ENCODE data around the gene YPEL5.

The YPEL5 gene

GRCh38 chr2:30192314-30192713, 45.5 kb downstream of the YPEL5 start:
- Histone ChIP-seq H3K4me3 (ENCODE audit: insufficient read depth, low read length, poor library complexity, severe bottlenecking) (no peak overlapping the region), H3K79me2 (ENCODE audit: insufficient read depth, low read length) (no peaks in the 10 kb centered on the region)

GRCh38 chr2:30193104-30193681, 46.4 kb downstream of the YPEL5 start:
- no peak overlapping the region for H2AFZ ChIP-seq (ENCODE audit: low read depth, low read length, severe bottlenecking)
- H3K36me3 ChIP-seq (ENCODE audit: low read length), result no peaks in the 10 kb centered on the region
- no peaks in the 10 kb centered on the region for H3K9me2 ChIP-seq (replicated peaks; ENCODE audit: insufficient read depth, low read length)

More at GRCh38 chr2:30192314-30192713, 45.5 kb downstream of the YPEL5 start:
- H3K9me3 ChIP-seq (ENCODE audit: insufficient read depth, low read length), result no peaks in the 10 kb centered on the region
- no peaks in the 10 kb centered on the region for H3K9me2 ChIP-seq (replicated peaks; ENCODE audit: insufficient read depth, low read length)
- no peak overlapping the region for H2AFZ ChIP-seq (ENCODE audit: low read depth, low read length, severe bottlenecking)
- H3K36me3 ChIP-seq (ENCODE audit: low read length), result no peaks in the 10 kb centered on the region
- TF ChIP-seq EZH2phosphoT487 (conservative IDR thresholded peaks at IDR 0.05; ENCODE audit: low read length) (no peak), CTCF (IDR thresholded peaks at IDR 0.05; ENCODE audit: insufficient read depth, low read length, poor library complexity, severe bottlenecking) (no peak)
- H3K27me3 ChIP-seq (ENCODE audit: low read length), result no peaks in the 10 kb centered on the region
- H3F3A ChIP-seq (ENCODE audit: insufficient read depth), result no peaks in the 10 kb centered on the region
- no peak overlapping the region for H3K9ac ChIP-seq (ENCODE audit: low read length)
- H4K20me1 ChIP-seq (ENCODE audit: low read depth, low read length), result no peaks in the 10 kb centered on the region
- no peak overlapping the region for H3K4me2 ChIP-seq (ENCODE audit: low read depth, low read length, poor library complexity, severe bottlenecking)
- H3K27ac ChIP-seq (ENCODE audit: low read depth, low read length), result no peak overlapping the region

DNA sequence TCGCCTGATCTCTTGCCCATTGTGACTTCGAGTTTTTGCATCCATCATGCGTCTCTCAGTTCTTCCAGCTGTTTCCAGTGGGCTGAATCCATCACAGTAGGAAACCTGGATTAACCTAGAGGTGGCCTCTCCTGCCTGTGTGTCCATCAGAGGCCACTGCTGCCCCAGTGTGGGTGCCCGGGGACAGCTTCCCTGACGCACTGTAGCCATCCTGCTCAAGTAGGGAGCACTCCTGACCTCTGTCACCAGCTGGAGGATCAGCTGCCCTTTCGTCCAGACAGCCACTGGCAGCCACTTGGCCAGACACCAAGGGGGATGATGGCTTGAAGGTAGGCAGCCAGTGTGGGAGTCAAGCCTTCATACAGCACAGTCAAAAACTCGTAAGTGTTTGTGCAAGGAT, 47.6 kb downstream of the YPEL5 start:
- Histone ChIP-seq H2AFZ (ENCODE audit: low read depth, low read length, severe bottlenecking) (no peak overlapping the region), H3K4me2 (ENCODE audit: low read depth, low read length, poor library complexity, severe bottlenecking) (no peak overlapping the region), H3K9me3 (ENCODE audit: insufficient read depth, low read length) (no peaks in the 10 kb centered on the region), H3K36me3 (ENCODE audit: low read length) (no peaks in the 10 kb centered on the region), H3K4me3 (ENCODE audit: insufficient read depth, low read length, poor library complexity, severe bottlenecking) (no peak overlapping the region), H3K27ac (ENCODE audit: low read depth, low read length) (no peak overlapping the region), H4K20me1 (ENCODE audit: low read depth, low read length) (no peaks in the 10 kb centered on the region), H3K27me3 (ENCODE audit: low read length) (no peaks in the 10 kb centered on the region), H3K79me2 (ENCODE audit: insufficient read depth, low read length) (no peaks in the 10 kb centered on the region), H3F3A (ENCODE audit: insufficient read depth) (no peaks in the 10 kb centered on the region), H3K9me2 (replicated peaks; ENCODE audit: insufficient read depth, low read length) (no peaks in the 10 kb centered on the region), H3K9ac (ENCODE audit: low read length) (no peak overlapping the region)
- TF ChIP-seq CTCF (IDR thresholded peaks at IDR 0.05; ENCODE audit: insufficient read depth, low read length, poor library complexity, severe bottlenecking) (no peak), EZH2phosphoT487 (conservative IDR thresholded peaks at IDR 0.05; ENCODE audit: low read length) (no peak)

More at GRCh38 chr2:30193104-30193681, 46.4 kb downstream of the YPEL5 start:
- Histone ChIP-seq H3K4me2 (ENCODE audit: low read depth, low read length, poor library complexity, severe bottlenecking) (no peak overlapping the region), H3K27ac (ENCODE audit: low read depth, low read length) (no peak overlapping the region), H3K79me2 (ENCODE audit: insufficient read depth, low read length) (no peaks in the 10 kb centered on the region), H3K27me3 (ENCODE audit: low read length) (no peaks in the 10 kb centered on the region), H3K9me3 (ENCODE audit: insufficient read depth, low read length) (no peaks in the 10 kb centered on the region), H4K20me1 (ENCODE audit: low read depth, low read length) (no peaks in the 10 kb centered on the region), H3K4me3 (ENCODE audit: insufficient read depth, low read length, poor library complexity, severe bottlenecking) (no peak overlapping the region), H3F3A (ENCODE audit: insufficient read depth) (no peaks in the 10 kb centered on the region), H3K9ac (ENCODE audit: low read length) (no peak overlapping the region)
- TF ChIP-seq CTCF (IDR thresholded peaks at IDR 0.05; ENCODE audit: insufficient read depth, low read length, poor library complexity, severe bottlenecking) (no peak), EZH2phosphoT487 (conservative IDR thresholded peaks at IDR 0.05; ENCODE audit: low read length) (no peak)

All from SU-DHL-6 (cell line).